ENCODE measurements around the gene LCP1. TPM values are rescaled to one million over a fixed set of nuclear protein-coding genes. Genes with fewer than 3 reads are reported as not detected.

The LCP1 gene
- total RNA-seq, 4 donors from 2014 or later: 11.9 to 54.7 (median 16.6) TPM

DNA sequence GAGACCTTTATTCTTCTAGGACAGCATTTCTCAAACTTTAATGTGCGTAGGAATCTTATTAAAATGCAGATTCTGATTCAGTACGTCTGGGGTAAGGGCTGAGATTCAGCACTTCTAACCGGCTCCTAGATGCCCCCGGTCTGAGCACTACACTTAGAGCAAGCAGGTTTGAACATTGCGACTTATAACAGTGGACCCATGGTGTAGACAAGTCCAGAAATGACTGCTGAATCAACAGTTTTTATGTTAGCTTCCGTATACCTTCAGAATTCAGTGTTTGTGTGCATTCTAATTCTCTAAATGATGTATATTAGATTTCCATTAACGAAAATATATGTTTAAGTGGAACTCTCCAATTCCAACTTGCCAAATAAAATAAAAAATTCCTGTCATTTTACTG is 59.7 kb downstream of the LCP1 start:
- H3K36me3 ChIP-seq: no peaks in the 10 kb centered on the region
- no peak for TF ChIP-seq EP300 (IDR thresholded peaks at IDR 0.05)
- no peak for TF ChIP-seq POLR2A (IDR thresholded peaks at IDR 0.05; ENCODE audit: low read depth)
- TF ChIP-seq CTCF (IDR thresholded peaks at IDR 0.05): no peak
- TF ChIP-seq POLR2AphosphoS5 (IDR thresholded peaks at IDR 0.05): no peak
- DNase-seq (ENCODE audit: extremely low spot score): no peak

GRCh38 chr13:46121597-46122163 is 60.3 kb downstream of the LCP1 start:
- no peak overlapping the region for H3K4me3 ChIP-seq
- no peaks in the 10 kb centered on the region for H3K4me1 ChIP-seq
- WGBS: 75% methylated on average over 4 of the region's 4 CpGs
- no peaks in the 10 kb centered on the region for H3K36me3 ChIP-seq
- no peak for DNase-seq (ENCODE audit: extremely low spot score)
- no peak overlapping the region for H3K27ac ChIP-seq (replicated peaks in 1 of 4)
- TF ChIP-seq EP300 (IDR thresholded peaks at IDR 0.05): no peak
- TF ChIP-seq CTCF (IDR thresholded peaks at IDR 0.05): no peak
- TF ChIP-seq POLR2AphosphoS5 (IDR thresholded peaks at IDR 0.05): no peak
- TF ChIP-seq POLR2A (IDR thresholded peaks at IDR 0.05; ENCODE audit: low read depth): no peak
- intact Hi-C loops (cut with DNase I): no loop called here
- no peaks in the 10 kb centered on the region for H3K27me3 ChIP-seq
- H3K9me3 ChIP-seq: no peaks in the 10 kb centered on the region

More for the DNA sequence above, 59.7 kb downstream of the LCP1 start:
- no peaks in the 10 kb centered on the region for H3K4me1 ChIP-seq
- no peak overlapping the region for H3K27ac ChIP-seq (replicated peaks in 1 of 4)
- intact Hi-C loops (cut with DNase I): no loop called here
- WGBS: 87% methylated on average over 7 of the region's 7 CpGs
- H3K9me3 ChIP-seq: no peaks in the 10 kb centered on the region
- no peaks in the 10 kb centered on the region for H3K27me3 ChIP-seq
- H3K4me3 ChIP-seq: no peak overlapping the region

DNA sequence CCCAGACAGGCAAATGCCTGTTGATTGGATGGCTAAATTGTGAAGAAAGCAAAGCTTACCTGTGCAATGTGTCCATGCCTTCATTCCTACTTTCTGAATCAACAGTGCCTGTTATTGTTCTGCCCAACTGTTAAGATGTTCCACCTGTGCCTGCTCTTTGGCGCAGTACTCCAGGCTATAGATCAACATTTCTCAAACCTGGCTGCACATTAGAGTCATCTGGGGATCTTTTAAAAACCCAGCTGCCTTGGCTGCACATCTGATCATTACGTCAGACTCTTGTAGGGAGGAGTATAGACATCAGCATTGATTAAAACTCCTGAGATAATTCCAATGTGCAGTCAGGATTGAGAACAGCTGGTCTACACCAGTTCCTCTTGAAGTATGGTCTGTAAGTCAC is 60.9 kb downstream of the LCP1 start:
- Histone ChIP-seq H3K27ac (replicated peaks in 1 of 4) (no peak overlapping the region), H3K4me1 (no peaks in the 10 kb centered on the region), H3K36me3 (no peaks in the 10 kb centered on the region), H3K27me3 (no peaks in the 10 kb centered on the region), H3K9me3 (no peaks in the 10 kb centered on the region), H3K4me3 (no peak overlapping the region)
- TF ChIP-seq CTCF (IDR thresholded peaks at IDR 0.05) (no peak), EP300 (IDR thresholded peaks at IDR 0.05) (no peak), POLR2A (IDR thresholded peaks at IDR 0.05; ENCODE audit: low read depth) (no peak), POLR2AphosphoS5 (IDR thresholded peaks at IDR 0.05) (no peak)
- WGBS: 84% methylated on average over 2 of the region's 2 CpGs
- DNase-seq (ENCODE audit: extremely low spot score): no peak
- intact Hi-C loops (cut with DNase I): no loop called here

DNA sequence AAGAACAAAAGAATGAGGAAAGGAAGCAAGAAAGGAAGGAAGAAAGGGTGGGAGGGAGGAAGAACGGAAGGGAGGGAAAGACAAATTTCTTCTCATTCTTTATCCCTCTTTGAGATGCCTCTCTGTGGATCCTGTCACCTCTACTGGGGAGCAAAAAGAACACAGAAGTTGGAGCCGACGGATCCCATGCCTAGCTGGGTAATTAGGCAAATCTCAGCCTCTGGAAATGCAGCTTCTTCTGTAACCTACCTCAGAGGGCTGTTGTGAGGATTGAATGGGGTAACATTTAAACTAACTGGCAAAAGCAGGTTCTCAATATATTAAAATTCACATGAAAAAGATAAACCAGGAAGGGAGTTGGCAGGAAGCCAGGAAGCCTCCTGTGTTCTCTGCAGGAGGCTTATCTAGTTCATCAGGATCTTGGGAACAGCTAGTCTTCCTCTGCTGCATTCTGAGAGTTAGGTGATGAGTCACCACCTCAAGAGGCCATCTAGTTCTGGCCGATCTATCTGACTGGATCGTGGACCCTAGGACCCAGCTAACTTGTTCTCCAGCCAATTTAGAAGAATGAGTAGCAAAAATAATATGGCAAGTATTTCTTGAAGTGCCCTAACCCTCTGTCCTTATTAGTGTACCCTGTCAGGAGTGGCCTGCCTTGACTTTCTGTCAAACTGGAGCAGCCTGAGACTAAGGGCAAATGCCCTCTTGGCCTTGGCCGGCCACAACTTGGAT is 61.9 kb downstream of the LCP1 start:
- intact Hi-C loops (cut with DNase I): no loop called here
- DNase-seq (ENCODE audit: extremely low spot score): no peak
- Histone ChIP-seq H3K9me3 (no peaks in the 10 kb centered on the region), H3K27ac (replicated peaks in 1 of 4) (no peak overlapping the region), H3K4me1 (no peaks in the 10 kb centered on the region), H3K4me3 (no peak overlapping the region), H3K27me3 (no peaks in the 10 kb centered on the region), H3K36me3 (no peaks in the 10 kb centered on the region)
- no peak for TF ChIP-seq EP300 (IDR thresholded peaks at IDR 0.05)
- TF ChIP-seq POLR2AphosphoS5 (IDR thresholded peaks at IDR 0.05): no peak
- no peak for TF ChIP-seq CTCF (IDR thresholded peaks at IDR 0.05)
- no peak for TF ChIP-seq POLR2A (IDR thresholded peaks at IDR 0.05; ENCODE audit: low read depth)
- 62% methylated on average over 6 of the region's 6 CpGs for WGBS

All from esophagus muscularis mucosa (tissue), 4 donors.